ENCODE data around the gene EPAS1. TPM values are rescaled to one million over a fixed set of nuclear protein-coding genes. Genes with fewer than 3 reads are reported as not detected.

The EPAS1 gene
- total and polyA plus RNA-seq, 2 of the 13 experiments (the other 11 are each of a cell fraction or from before 2014, with no cell fraction given), result 47.1 to 182 TPM

- TF ChIP-seq SCMH1 (CRISPR knock-in tag; IDR thresholded peaks at IDR 0.05; ENCODE audit: borderline replicate concordance) (no peak), CHCHD3 (CRISPR knock-in tag; IDR thresholded peaks at IDR 0.05) (peak; percentile 84), ZNF512 (CRISPR knock-in tag; IDR thresholded peaks at IDR 0.05) (peak; percentile 53; the same call in 1 of the 2 replicates), ZNF432 (CRISPR knock-in tag; IDR thresholded peaks at IDR 0.05; ENCODE audit: borderline replicate concordance) (peak; percentile 37; the same call in 1 of the 2 replicates), ZNF503 (CRISPR knock-in tag; IDR thresholded peaks at IDR 0.05) (peak; percentile 69), ZNF274 (CRISPR knock-in tag; IDR thresholded peaks at IDR 0.05) (peak; percentile 73; the same call in 1 of the 2 replicates), NR2F1 (CRISPR knock-in tag; IDR thresholded peaks at IDR 0.05) (no peak; a peak in 2 of 4 replicates), HBP1 (CRISPR knock-in tag; IDR thresholded peaks at IDR 0.05; ENCODE audit: low read depth) (peak; percentile 90), ZNF572 (CRISPR knock-in tag; IDR thresholded peaks at IDR 0.05) (no peak; the same call in 1 of the 2 replicates), SETDB1 (CRISPR knock-in tag; IDR thresholded peaks at IDR 0.05; ENCODE audit: borderline replicate concordance) (no peak), ZNF501 (CRISPR knock-in tag; IDR thresholded peaks at IDR 0.05) (peak; percentile 91), DBP (CRISPR knock-in tag; IDR thresholded peaks at IDR 0.05; ENCODE audit: not compliant biosample characterization) (peak; percentile 65), ZSCAN20 (CRISPR knock-in tag; IDR thresholded peaks at IDR 0.05; ENCODE audit: borderline replicate concordance) (no peak; the same call in 1 of the 2 replicates), PRDM10 (CRISPR knock-in tag; IDR thresholded peaks at IDR 0.05; ENCODE audit: low read depth) (no peak), CREB1 (IDR thresholded peaks at IDR 0.05) (no peak), CREB1 (CRISPR knock-in tag; IDR thresholded peaks at IDR 0.05) (no peak), ZNF615 (CRISPR knock-in tag; IDR thresholded peaks at IDR 0.05; ENCODE audit: borderline replicate concordance) (peak; percentile 72; the same call in 1 of the 2 replicates), ZNF414 (CRISPR knock-in tag; IDR thresholded peaks at IDR 0.05) (no peak)
Measured at GRCh38 chr2:46297546-46298271, 502 bp downstream of the EPAS1 start (continued).
